Panc1 (cell line): Measurements from ENCODE around the gene EML1. TPM values are rescaled to one million over a fixed set of nuclear protein-coding genes. Genes with fewer than 3 reads are reported as not detected.

Source experiments
- ATAC-seq: fragments of 200-7000 bp; cut with Tn5 transposase; 2 replicates; pipeline ENCODE4 v1.9.1; 2020; ENCODE audit warnings: mild to moderate bottlenecking, moderate library complexity
- BruUV-seq: library from RNA; stranded (reverse); fragments of 400-500 nt; replicated peaks from 2 replicates; lab custom pipeline; 2021; lab: Mats Ljungman, UMichigan
- CTCF ChIA-PET: fragments of 300-600 bp; sonication (Branson Sonifier 250); formaldehyde crosslinking; loops from one replicate; lab custom pipeline; 2022; ENCODE audit warnings: antibody characterized with exemption; lab: Charles Lee
- POLR2A ChIA-PET: fragments of 300-600 bp; sonication (Branson Sonifier 250); formaldehyde crosslinking; loops from one replicate; lab custom pipeline; 2022; ENCODE audit warnings: antibody characterized with exemption; lab: Charles Lee
- DNase-seq: peaks from one replicate; pipeline ENCODE4 v3.0.0-alpha.2; 2010; ENCODE audit warnings: low read depth, low spot score
- H3K27ac ChIP-seq: 2 replicates; pipeline ENCODE4 v1.5.1; 2011; ENCODE audit warnings: mild to moderate bottlenecking, low read length, inconsistent platforms
- H3K27me3 ChIP-seq: fragments of 200-500 bp; sonication (Bioruptor generic); 2 replicates; pipeline ENCODE4 v1.6.0; 2014; ENCODE audit warnings: low read length, inconsistent platforms; ENCODE audit not compliant: control insufficient read depth, insufficient read depth
- H3K36me3 ChIP-seq: fragments of 200-500 bp; sonication (Bioruptor generic); 2 replicates; pipeline ENCODE4 v1.5.1; 2014; ENCODE audit warnings: inconsistent platforms, mild to moderate bottlenecking, low read length, moderate library complexity; ENCODE audit not compliant: control insufficient read depth, insufficient read depth
- H3K4me1 ChIP-seq: 2 replicates; pipeline ENCODE4 v1.5.1; 2011; ENCODE audit warnings: inconsistent platforms, mild to moderate bottlenecking, low read length, moderate library complexity; ENCODE audit not compliant: control insufficient read depth, insufficient read depth
- H3K4me3 ChIP-seq, 2 experiments: 2 replicates each; pipeline ENCODE4 v1.5.1; 2011 to 2012; ENCODE audit warnings: low read depth in 2 of 2, low read length in 2 of 2, mild to moderate bottlenecking in 2 of 2, inconsistent platforms in 1 of 2, moderate library complexity in 1 of 2
- H3K9me3 ChIP-seq: fragments of 200-500 bp; sonication (Bioruptor generic); 2 replicates; pipeline ENCODE4 v1.5.1; 2014; ENCODE audit warnings: low read depth, mild to moderate bottlenecking, inconsistent platforms, low read length, moderate library complexity; ENCODE audit not compliant: control insufficient read depth, insufficient read depth
- POLR2AphosphoS5 ChIP-seq: IDR thresholded peaks from 2 replicates; pipeline ENCODE4 v1.6.1; 2012; ENCODE audit warnings: mild to moderate bottlenecking, low read depth, low read length, moderate library complexity
- SIN3A ChIP-seq: IDR thresholded peaks from 2 replicates; pipeline ENCODE4 v1.6.1; 2012; ENCODE audit warnings: low read depth, mild to moderate bottlenecking, low read length, moderate library complexity, borderline replicate concordance; ENCODE audit not compliant: insufficient read depth
- TCF7L2 ChIP-seq: IDR thresholded peaks from 2 replicates; pipeline ENCODE4 v1.6.1; 2011; ENCODE audit warnings: mild to moderate bottlenecking, low read depth, low read length, inconsistent platforms
- in situ Hi-C: cut with HindIII; loops from 2 replicates; pipeline ENCODE4 v1.10.0; 2016; ENCODE audit warnings: low sequenced_read_pairs, low pct_unique_long_range_greater_than_20kb
- intact Hi-C: fragments of 100-400 bp; cut with micrococcal nuclease; formaldehyde crosslinking; loops from one replicate; pipeline ENCODE4 v1.10.0; 2022; ENCODE audit not compliant: unreplicated experiment
- total RNA-seq: library from RNA; stranded (reverse); gene quantifications from one replicate; pipeline ENCODE4 v1.2.1, GENCODE V29; 2021; ENCODE audit not compliant: unreplicated experiment
- TF ChIP-seq, protein P1 (sequence below), 2 experiments: IDR thresholded peaks; 2 replicates each; pipeline ENCODE4 v1.6.1; 2011 to 2012; ENCODE audit warnings: low read depth in 2 of 2, control low read depth in 1 of 2, low read length in 1 of 2, mild to moderate bottlenecking in 1 of 2, moderate library complexity in 1 of 2; ENCODE audit not compliant: insufficient read depth in 1 of 2
- TF ChIP-seq, protein P2 (sequence below): fragments of 450-650 bp; IDR thresholded peaks from 2 replicates; pipeline ENCODE4 v1.5.1; 2017; ENCODE audit warnings: mild to moderate bottlenecking

EML1 gene
- total RNA-seq, 1 experiment from 2014 or later, result 35.3 TPM

DNA sequence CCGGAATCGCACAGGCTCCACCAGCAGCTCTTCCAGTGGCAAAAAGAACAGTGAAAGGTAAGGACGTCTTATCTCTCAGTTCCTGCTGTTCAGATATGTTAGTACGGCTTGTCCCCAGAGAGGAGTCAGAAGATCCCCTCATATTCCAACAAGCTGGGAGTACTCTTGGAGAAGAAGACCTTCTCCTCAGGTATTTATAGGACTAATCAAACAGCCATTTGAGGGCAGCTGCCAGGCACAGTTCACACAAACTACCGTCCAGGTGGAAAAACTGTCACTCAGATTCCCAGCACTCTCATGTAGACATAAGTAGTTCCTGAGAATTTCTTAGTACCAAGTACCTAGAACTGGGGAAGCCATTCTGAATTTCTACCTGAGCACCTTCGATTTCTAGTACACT is 85.3 kb downstream of the EML1 start:
- no peaks in the 10 kb centered on the region for H3K9me3 ChIP-seq
- CTCF ChIA-PET, result no interaction called here
- in situ Hi-C loops (no loop called here), intact Hi-C loops (no loop called here)
- no peaks in the 10 kb centered on the region for H3K27me3 ChIP-seq
- H3K4me1 ChIP-seq, result no peaks in the 10 kb centered on the region
- no peak for ATAC-seq
- TF ChIP-seq, protein P1, sequence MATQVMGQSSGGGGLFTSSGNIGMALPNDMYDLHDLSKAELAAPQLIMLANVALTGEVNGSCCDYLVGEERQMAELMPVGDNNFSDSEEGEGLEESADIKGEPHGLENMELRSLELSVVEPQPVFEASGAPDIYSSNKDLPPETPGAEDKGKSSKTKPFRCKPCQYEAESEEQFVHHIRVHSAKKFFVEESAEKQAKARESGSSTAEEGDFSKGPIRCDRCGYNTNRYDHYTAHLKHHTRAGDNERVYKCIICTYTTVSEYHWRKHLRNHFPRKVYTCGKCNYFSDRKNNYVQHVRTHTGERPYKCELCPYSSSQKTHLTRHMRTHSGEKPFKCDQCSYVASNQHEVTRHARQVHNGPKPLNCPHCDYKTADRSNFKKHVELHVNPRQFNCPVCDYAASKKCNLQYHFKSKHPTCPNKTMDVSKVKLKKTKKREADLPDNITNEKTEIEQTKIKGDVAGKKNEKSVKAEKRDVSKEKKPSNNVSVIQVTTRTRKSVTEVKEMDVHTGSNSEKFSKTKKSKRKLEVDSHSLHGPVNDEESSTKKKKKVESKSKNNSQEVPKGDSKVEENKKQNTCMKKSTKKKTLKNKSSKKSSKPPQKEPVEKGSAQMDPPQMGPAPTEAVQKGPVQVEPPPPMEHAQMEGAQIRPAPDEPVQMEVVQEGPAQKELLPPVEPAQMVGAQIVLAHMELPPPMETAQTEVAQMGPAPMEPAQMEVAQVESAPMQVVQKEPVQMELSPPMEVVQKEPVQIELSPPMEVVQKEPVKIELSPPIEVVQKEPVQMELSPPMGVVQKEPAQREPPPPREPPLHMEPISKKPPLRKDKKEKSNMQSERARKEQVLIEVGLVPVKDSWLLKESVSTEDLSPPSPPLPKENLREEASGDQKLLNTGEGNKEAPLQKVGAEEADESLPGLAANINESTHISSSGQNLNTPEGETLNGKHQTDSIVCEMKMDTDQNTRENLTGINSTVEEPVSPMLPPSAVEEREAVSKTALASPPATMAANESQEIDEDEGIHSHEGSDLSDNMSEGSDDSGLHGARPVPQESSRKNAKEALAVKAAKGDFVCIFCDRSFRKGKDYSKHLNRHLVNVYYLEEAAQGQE (IDR thresholded peaks at IDR 0.05; ENCODE audit: insufficient read depth in 1 of 2, low read depth in 2 of 2, low read length in 1 of 2), result no peak
- TF ChIP-seq SIN3A, result no peak
- TF ChIP-seq TCF7L2, result no peak
- no peak for TF ChIP-seq POLR2AphosphoS5
- TF ChIP-seq, protein P2, sequence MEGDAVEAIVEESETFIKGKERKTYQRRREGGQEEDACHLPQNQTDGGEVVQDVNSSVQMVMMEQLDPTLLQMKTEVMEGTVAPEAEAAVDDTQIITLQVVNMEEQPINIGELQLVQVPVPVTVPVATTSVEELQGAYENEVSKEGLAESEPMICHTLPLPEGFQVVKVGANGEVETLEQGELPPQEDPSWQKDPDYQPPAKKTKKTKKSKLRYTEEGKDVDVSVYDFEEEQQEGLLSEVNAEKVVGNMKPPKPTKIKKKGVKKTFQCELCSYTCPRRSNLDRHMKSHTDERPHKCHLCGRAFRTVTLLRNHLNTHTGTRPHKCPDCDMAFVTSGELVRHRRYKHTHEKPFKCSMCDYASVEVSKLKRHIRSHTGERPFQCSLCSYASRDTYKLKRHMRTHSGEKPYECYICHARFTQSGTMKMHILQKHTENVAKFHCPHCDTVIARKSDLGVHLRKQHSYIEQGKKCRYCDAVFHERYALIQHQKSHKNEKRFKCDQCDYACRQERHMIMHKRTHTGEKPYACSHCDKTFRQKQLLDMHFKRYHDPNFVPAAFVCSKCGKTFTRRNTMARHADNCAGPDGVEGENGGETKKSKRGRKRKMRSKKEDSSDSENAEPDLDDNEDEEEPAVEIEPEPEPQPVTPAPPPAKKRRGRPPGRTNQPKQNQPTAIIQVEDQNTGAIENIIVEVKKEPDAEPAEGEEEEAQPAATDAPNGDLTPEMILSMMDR, result no peak
- DNase-seq, result no peak
- no peaks in the 10 kb centered on the region for H3K36me3 ChIP-seq
- no peak overlapping the region for H3K4me3 ChIP-seq
- POLR2A ChIA-PET, result no interaction called here
- no TSS peak for BruUV-seq
- H3K27ac ChIP-seq, result no peak overlapping the region

DNA sequence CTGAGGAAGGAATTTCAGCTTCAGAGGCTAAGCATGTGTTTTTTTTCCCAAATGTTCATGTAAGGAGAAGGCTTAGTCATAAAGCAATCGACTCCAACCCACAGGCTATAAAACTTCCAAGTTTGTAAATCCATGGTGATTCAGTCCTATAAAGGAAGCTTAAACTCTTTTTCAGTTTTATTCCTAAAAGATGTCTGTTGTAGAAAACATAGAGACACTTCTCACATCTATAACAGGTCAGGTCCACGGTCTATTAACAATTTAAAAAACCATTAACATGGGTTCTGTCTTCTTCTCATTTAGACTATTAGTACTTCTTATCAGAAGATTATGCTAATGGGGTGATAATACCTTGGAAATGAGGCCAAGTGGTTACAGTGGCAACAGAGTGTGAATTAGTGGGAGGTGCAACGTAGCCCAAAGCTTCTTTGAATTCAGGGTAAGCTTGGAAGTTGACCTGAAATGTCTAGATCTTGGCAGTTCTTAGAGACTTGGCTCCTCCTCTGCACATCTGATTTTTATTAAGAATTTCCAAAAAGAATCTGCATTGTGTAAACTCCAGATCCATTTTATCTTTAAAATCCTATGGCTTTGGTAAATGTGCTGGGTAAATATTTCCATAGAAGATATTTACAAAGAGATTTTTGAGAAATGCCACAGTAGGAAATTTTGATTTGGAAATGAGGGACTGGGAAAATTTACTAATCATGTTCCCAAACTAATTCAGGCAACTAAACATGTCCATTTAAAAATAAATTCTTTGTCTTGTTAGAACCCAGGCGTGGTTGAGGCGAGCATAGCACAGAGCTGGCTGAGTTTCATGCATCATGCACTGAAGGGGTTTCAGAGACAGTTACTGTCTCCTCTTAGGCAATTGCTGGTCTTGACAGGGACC is 86.4 kb downstream of the EML1 start:
- intact Hi-C loops, result loop anchor here (10.0 kb wide), 1 partner anchor 85 kb away; the partner anchor contains the start of gene EML1
- CTCF ChIA-PET, result no interaction called here
- BruUV-seq, result no TSS peak
- TF ChIP-seq POLR2AphosphoS5 (no peak), TCF7L2 (no peak), SIN3A (no peak)
- TF ChIP-seq, protein P1 (IDR thresholded peaks at IDR 0.05; ENCODE audit: insufficient read depth in 1 of 2, low read depth in 2 of 2, low read length in 1 of 2), result no peak
- TF ChIP-seq, protein P2, result no peak
- DNase-seq (no peak), ATAC-seq (no peak)
- Histone ChIP-seq H3K4me1 (no peaks in the 10 kb centered on the region), H3K36me3 (no peaks in the 10 kb centered on the region), H3K4me3 (no peak overlapping the region), H3K9me3 (no peaks in the 10 kb centered on the region), H3K27me3 (no peaks in the 10 kb centered on the region), H3K27ac (no peak overlapping the region)
- POLR2A ChIA-PET, result no interaction called here
- in situ Hi-C loops, result no loop called here
